GM23248 (cell line): ENCODE results near the gene PAPPA2.

Source experiments
- EZH2 ChIP-seq: fragments of 200-600 bp; sonication (generic); IDR thresholded peaks from 2 replicates; pipeline ENCODE4 v1.6.1; 2018; ENCODE audit warnings: antibody characterized with exemption, mild to moderate bottlenecking; ENCODE audit not compliant: insufficient read depth, poor library complexity, severe bottlenecking
- EZH2phosphoT487 ChIP-seq: fragments of 200-600 bp; sonication (generic); IDR thresholded peaks from 2 replicates; pipeline ENCODE4 v1.6.1; 2018; ENCODE audit warnings: antibody characterized with exemption, moderate library complexity, mild to moderate bottlenecking, low read depth; ENCODE audit not compliant: insufficient read depth

- TF ChIP-seq EZH2 (no peak), EZH2phosphoT487 (no peak)
Measured at GRCh38 chr1:176531036-176531435, 68.1 kb downstream of the PAPPA2 start.
